IMR-90 (cell line): ENCODE results near the gene KCNH4.

Experiments
- CEBPB ChIP-seq: IDR thresholded peaks from 2 replicates; pipeline ENCODE4 v1.6.1; 2012; ENCODE audit warnings: low read depth, low read length, improper control_type of control experiment
- MXI1 ChIP-seq: IDR thresholded peaks from 2 replicates; pipeline ENCODE4 v1.6.1; 2012; ENCODE audit warnings: low read depth, mild to moderate bottlenecking, low read length, moderate library complexity, borderline replicate concordance
- RCOR1 ChIP-seq: IDR thresholded peaks from 2 replicates; pipeline ENCODE4 v1.6.1; 2012; ENCODE audit warnings: mild to moderate bottlenecking, low read length, improper control_type of control experiment; ENCODE audit not compliant: insufficient replicate concordance
- RFX5 ChIP-seq: IDR thresholded peaks from 2 replicates; pipeline ENCODE4 v1.8.0; 2012; ENCODE audit warnings: low read depth, mild to moderate bottlenecking, low read length, moderate library complexity
- TF ChIP-seq, protein P1 (sequence below): conservative IDR thresholded peaks from 2 replicates; pipeline ENCODE4 v1.5.1; 2012; ENCODE audit warnings: mild to moderate bottlenecking, low read depth, low read length, improper control_type of control experiment
- TF ChIP-seq, protein P2 (sequence below): fragments of 150-350 bp; IDR thresholded peaks from 2 replicates; pipeline ENCODE4 v1.6.1; 2017; ENCODE audit warnings: mild to moderate bottlenecking, antibody characterized with exemption, low read length, low read depth

DNA sequence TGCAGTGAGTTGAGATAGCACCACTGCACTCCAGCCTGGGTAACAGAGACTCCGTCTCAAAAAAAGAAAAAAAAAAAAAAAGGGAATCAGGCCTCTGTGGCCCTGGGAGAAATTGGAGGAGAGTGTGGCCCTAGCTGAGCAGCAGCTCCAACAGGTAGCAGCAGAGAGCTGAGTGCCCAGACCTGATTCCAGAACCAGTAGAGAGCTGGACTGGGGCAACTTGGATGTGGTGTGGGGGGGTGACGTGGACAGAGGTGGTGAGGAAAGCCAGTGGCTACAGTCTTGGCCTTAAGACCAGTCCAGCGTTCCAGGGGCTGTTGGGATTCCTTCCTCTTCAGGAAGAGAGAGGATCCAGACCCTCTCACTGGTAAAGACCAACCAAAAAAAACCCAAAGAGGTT lies 56.7 kb downstream of the KCNH4 start:
- no peak for TF ChIP-seq MXI1
- TF ChIP-seq, protein P1, sequence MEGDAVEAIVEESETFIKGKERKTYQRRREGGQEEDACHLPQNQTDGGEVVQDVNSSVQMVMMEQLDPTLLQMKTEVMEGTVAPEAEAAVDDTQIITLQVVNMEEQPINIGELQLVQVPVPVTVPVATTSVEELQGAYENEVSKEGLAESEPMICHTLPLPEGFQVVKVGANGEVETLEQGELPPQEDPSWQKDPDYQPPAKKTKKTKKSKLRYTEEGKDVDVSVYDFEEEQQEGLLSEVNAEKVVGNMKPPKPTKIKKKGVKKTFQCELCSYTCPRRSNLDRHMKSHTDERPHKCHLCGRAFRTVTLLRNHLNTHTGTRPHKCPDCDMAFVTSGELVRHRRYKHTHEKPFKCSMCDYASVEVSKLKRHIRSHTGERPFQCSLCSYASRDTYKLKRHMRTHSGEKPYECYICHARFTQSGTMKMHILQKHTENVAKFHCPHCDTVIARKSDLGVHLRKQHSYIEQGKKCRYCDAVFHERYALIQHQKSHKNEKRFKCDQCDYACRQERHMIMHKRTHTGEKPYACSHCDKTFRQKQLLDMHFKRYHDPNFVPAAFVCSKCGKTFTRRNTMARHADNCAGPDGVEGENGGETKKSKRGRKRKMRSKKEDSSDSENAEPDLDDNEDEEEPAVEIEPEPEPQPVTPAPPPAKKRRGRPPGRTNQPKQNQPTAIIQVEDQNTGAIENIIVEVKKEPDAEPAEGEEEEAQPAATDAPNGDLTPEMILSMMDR, result 0 out of 2 replicates have a peak, but pooled peaks have one; percentile 5
- no peak for TF ChIP-seq RCOR1
- TF ChIP-seq RFX5, result no peak
- TF ChIP-seq, protein P2, sequence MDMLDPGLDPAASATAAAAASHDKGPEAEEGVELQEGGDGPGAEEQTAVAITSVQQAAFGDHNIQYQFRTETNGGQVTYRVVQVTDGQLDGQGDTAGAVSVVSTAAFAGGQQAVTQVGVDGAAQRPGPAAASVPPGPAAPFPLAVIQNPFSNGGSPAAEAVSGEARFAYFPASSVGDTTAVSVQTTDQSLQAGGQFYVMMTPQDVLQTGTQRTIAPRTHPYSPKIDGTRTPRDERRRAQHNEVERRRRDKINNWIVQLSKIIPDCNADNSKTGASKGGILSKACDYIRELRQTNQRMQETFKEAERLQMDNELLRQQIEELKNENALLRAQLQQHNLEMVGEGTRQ, result no peak
- no peak for TF ChIP-seq CEBPB
